Thyroid gland (tissue), 4 donors: ENCODE measurements around the gene BMP6. TPM values are rescaled to one million over a fixed set of nuclear protein-coding genes. Genes with fewer than 3 reads are reported as not detected.

Experiments
- DNase-seq, 2 donors: peaks; one replicate each; pipeline ENCODE4 v3.0.0-alpha.2; 2019
- H3K27ac ChIP-seq, 3 donors: fragments of 200-600 bp; sonication (generic); 1 replicate in 2 of 3; 2 replicates in 1 of 3; pipeline ENCODE4 v1.5.1; 2016 to 2019; ENCODE audit warnings: mild to moderate bottlenecking in 1 of 3, moderate library complexity in 1 of 3
- H3K27me3 ChIP-seq: fragments of 200-600 bp; sonication (generic); one replicate; pipeline ENCODE4 v1.5.1; 2019
- H3K36me3 ChIP-seq, 2 donors: fragments of 200-600 bp; sonication (generic); one replicate each; pipeline ENCODE4 v1.5.1; 2016 to 2019
- H3K4me1 ChIP-seq, 2 donors: fragments of 200-600 bp; sonication (generic); one replicate each; pipeline ENCODE4 v1.5.1; 2017 to 2019
- H3K4me3 ChIP-seq, 3 donors: fragments of 200-600 bp; sonication (generic); replicated peaks in 1 of 3; 1 replicate in 2 of 3; 2 replicates in 1 of 3; pipeline ENCODE4 v1.5.1; 2016; ENCODE audit warnings: mild to moderate bottlenecking in 1 of 3
- H3K9me3 ChIP-seq: fragments of 200-600 bp; sonication (generic); one replicate; pipeline ENCODE4 v1.5.1; 2017
- CTCF ChIP-seq, 6 experiments: fragments of 200-600 bp in 3 of 6; fragments of 450-650 bp in 3 of 6; sonication (generic) in 3 of 6; IDR thresholded peaks; one replicate each; pipeline ENCODE4 v1.5.1; 2016 to 2019; ENCODE audit warnings: antibody characterized with exemption in 6 of 6, mild to moderate bottlenecking in 2 of 6, inconsistent platforms in 1 of 6, moderate library complexity in 1 of 6
- POLR2A ChIP-seq, 2 donors: fragments of 450-650 bp; IDR thresholded peaks; one replicate each; pipeline ENCODE4 v1.6.1; 2017; ENCODE audit warnings: antibody characterized with exemption in 2 of 2, mild to moderate bottlenecking in 2 of 2, moderate library complexity in 1 of 2
- WGBS, 2 donors: methylation state at CpG; one replicate each; pipeline ENCODE4 v1.1.5; 2017; 5-methylcytosine and 5-hydroxymethylcytosine counted together
- intact Hi-C: fragments of 100-400 bp; cut with DNase I; formaldehyde crosslinking; loops from one replicate; pipeline ENCODE4 v1.15.1; 2023
- total RNA-seq, 4 donors: library from RNA; depleted of rRNA; stranded (reverse); fragments of >200 nt; gene quantifications; one replicate each; pipeline ENCODE4 v1.2.3, GENCODE V29; 2016

Gene BMP6
- total RNA-seq, 4 donors from 2014 or later: 0.78 to 3.1 (median 1.9) TPM

- no peaks in the 10 kb centered on the region for H3K27me3 ChIP-seq
- H3K36me3 ChIP-seq: no peaks in the 10 kb centered on the region
- H3K4me1 ChIP-seq: peaks cover 5 to 12% of the 10 kb centered on the region in 2 donors
- H3K4me3 ChIP-seq: no peak overlapping the region
- TF ChIP-seq POLR2A (IDR thresholded peaks at IDR 0.05): no peak
- TF ChIP-seq CTCF (IDR thresholded peaks at IDR 0.05): no peak
- 87 to 92% methylated on average over 5 of the region's 5 CpGs for WGBS, 2 donors
- H3K27ac ChIP-seq: no peak overlapping the region
- no peak for DNase-seq
- intact Hi-C loops: no loop called here
- H3K9me3 ChIP-seq: no peaks in the 10 kb centered on the region
Observed at GRCh38 chr6:7701212-7701834, 24.6 kb upstream of the BMP6 start.

GRCh38 chr6:7703148-7703680 is 22.7 kb upstream of the BMP6 start:
- no peak overlapping the region for H3K27ac ChIP-seq
- DNase-seq: no peak
- H3K27me3 ChIP-seq: no peaks in the 10 kb centered on the region
- no peaks in the 10 kb centered on the region for H3K36me3 ChIP-seq
- 75 to 86% methylated on average over 3 of the region's 3 CpGs for WGBS, 2 donors
- H3K4me3 ChIP-seq: no peak overlapping the region
- H3K9me3 ChIP-seq: no peaks in the 10 kb centered on the region
- intact Hi-C loops: no loop called here
- peaks cover 0 to 3% of the 10 kb centered on the region in 2 donors for H3K4me1 ChIP-seq
- TF ChIP-seq CTCF (IDR thresholded peaks at IDR 0.05) (no peak), POLR2A (IDR thresholded peaks at IDR 0.05) (no peak)

GRCh38 chr6:7705483-7705882 is 20.4 kb upstream of the BMP6 start:
- no peaks in the 10 kb centered on the region for H3K9me3 ChIP-seq
- no peaks in the 10 kb centered on the region for H3K4me1 ChIP-seq
- DNase-seq: no peak
- no peaks in the 10 kb centered on the region for H3K27me3 ChIP-seq
- 77 to 90% methylated on average over 4 of the region's 4 CpGs for WGBS, 2 donors
- no peak overlapping the region for H3K27ac ChIP-seq
- TF ChIP-seq CTCF (IDR thresholded peaks at IDR 0.05) (no peak), POLR2A (IDR thresholded peaks at IDR 0.05) (no peak)
- intact Hi-C loops: no loop called here
- no peaks in the 10 kb centered on the region for H3K36me3 ChIP-seq
- H3K4me3 ChIP-seq: no peak overlapping the region

- intact Hi-C loops: no loop called here
- DNase-seq: no peak
Observed at GRCh38 chr6:7706269-7706668, 19.6 kb upstream of the BMP6 start.

More at GRCh38 chr6:7706269-7706668, 19.6 kb upstream of the BMP6 start:
- Histone ChIP-seq H3K27ac (no peak overlapping the region), H3K27me3 (no peaks in the 10 kb centered on the region), H3K4me3 (no peak overlapping the region), H3K4me1 (no peaks in the 10 kb centered on the region), H3K36me3 (no peaks in the 10 kb centered on the region), H3K9me3 (no peaks in the 10 kb centered on the region)
- no peak for TF ChIP-seq CTCF (IDR thresholded peaks at IDR 0.05)
- no peak for TF ChIP-seq POLR2A (IDR thresholded peaks at IDR 0.05)
- WGBS, 2 donors: 82 to 84% methylated on average over 4 of the region's 4 CpGs
